ENCODE measurements around the gene PUS1. TPM values are rescaled to one million over a fixed set of nuclear protein-coding genes. Genes with fewer than 3 reads are reported as not detected.

Gene PUS1
- total and polyA plus RNA-seq, 2 donors from 2014 or later, result 16.1 to 28.8 TPM

- H3K4me3 ChIP-seq (ENCODE audit: low read length in 3 of 3), result no peak overlapping the region
- no peaks in the 10 kb centered on the region for H3K4me1 ChIP-seq (ENCODE audit: control insufficient read depth in 2 of 3, insufficient read depth in 2 of 3, low read depth in 1 of 3, low read length in 3 of 3)
- no peak for TF ChIP-seq CTCF (IDR thresholded peaks at IDR 0.05; ENCODE audit: borderline replicate concordance, extremely low read depth, insufficient read depth)
- no peaks in the 10 kb centered on the region for H3K9me3 ChIP-seq (ENCODE audit: control insufficient read depth in 2 of 3, insufficient read depth in 1 of 3, low read length in 3 of 3)
- FAIRE-seq, result no peak
- no peak overlapping the region for H3K9ac ChIP-seq (ENCODE audit: low read length in 3 of 3)
- intact Hi-C loops (cut with DNase I), result no loop called here
- peaks cover 0 to 12% (median 0%) of the 10 kb centered on the region in 3 donors for H3K36me3 ChIP-seq (ENCODE audit: control insufficient read depth in 2 of 3, insufficient read depth in 3 of 3, low read length in 3 of 3)
- H3K27me3 ChIP-seq (ENCODE audit: control insufficient read depth, insufficient read depth, low read length), result no peaks in the 10 kb centered on the region
- DNase-seq, result peak in 2 of 5 donors; percentile 7 to 12
- H3K27ac ChIP-seq (ENCODE audit: low read depth in 2 of 2, low read length in 2 of 2), result no peak overlapping the region
Measured at GRCh38 chr12:131940141-131940547, 11.1 kb downstream of the PUS1 start.

- Histone ChIP-seq H3K4me3 (ENCODE audit: low read length in 3 of 3) (no peak overlapping the region), H3K4me1 (ENCODE audit: control insufficient read depth in 2 of 3, insufficient read depth in 2 of 3, low read depth in 1 of 3, low read length in 3 of 3) (no peaks in the 10 kb centered on the region), H3K9me3 (ENCODE audit: control insufficient read depth in 2 of 3, insufficient read depth in 1 of 3, low read length in 3 of 3) (no peaks in the 10 kb centered on the region), H3K9ac (ENCODE audit: low read length in 3 of 3) (no peak overlapping the region), H3K27me3 (ENCODE audit: control insufficient read depth, insufficient read depth, low read length) (no peaks in the 10 kb centered on the region), H3K27ac (ENCODE audit: low read depth in 2 of 2, low read length in 2 of 2) (no peak overlapping the region), H3K36me3 (ENCODE audit: control insufficient read depth in 2 of 3, insufficient read depth in 3 of 3, low read length in 3 of 3) (peaks cover 0 to 12% (median 0%) of the 10 kb centered on the region in 3 donors)
- TF ChIP-seq CTCF (IDR thresholded peaks at IDR 0.05; ENCODE audit: borderline replicate concordance, extremely low read depth, insufficient read depth), result no peak
- intact Hi-C loops (cut with DNase I), result no loop called here
- DNase-seq (peak in 2 of 5 donors; percentile 25 to 73), FAIRE-seq (no peak)
Measured at GRCh38 chr12:131941116-131941986, 12.3 kb downstream of the PUS1 start.

- intact Hi-C loops (cut with DNase I), result no loop called here
- no peak for TF ChIP-seq CTCF (IDR thresholded peaks at IDR 0.05; ENCODE audit: borderline replicate concordance, extremely low read depth, insufficient read depth)
- H3K9me3 ChIP-seq (ENCODE audit: control insufficient read depth in 2 of 3, insufficient read depth in 1 of 3, low read length in 3 of 3), result no peaks in the 10 kb centered on the region
- H3K27me3 ChIP-seq (ENCODE audit: control insufficient read depth, insufficient read depth, low read length), result no peaks in the 10 kb centered on the region
- no peak overlapping the region for H3K4me3 ChIP-seq (ENCODE audit: low read length in 3 of 3)
- peak in 2 of 5 donors; percentile 21 to 42 for DNase-seq
- no peak overlapping the region for H3K27ac ChIP-seq (ENCODE audit: low read depth in 2 of 2, low read length in 2 of 2)
- no peak overlapping the region for H3K9ac ChIP-seq (ENCODE audit: low read length in 3 of 3)
- no peaks in the 10 kb centered on the region for H3K4me1 ChIP-seq (ENCODE audit: control insufficient read depth in 2 of 3, insufficient read depth in 2 of 3, low read depth in 1 of 3, low read length in 3 of 3)
- peaks cover 0 to 12% (median 0%) of the 10 kb centered on the region in 3 donors for H3K36me3 ChIP-seq (ENCODE audit: control insufficient read depth in 2 of 3, insufficient read depth in 3 of 3, low read length in 3 of 3)
- no peak for FAIRE-seq
Measured at GRCh38 chr12:131941987-131942341, 12.9 kb downstream of the PUS1 start.

Data from kidney (tissue), 14 donors.